Pancreas (tissue), 10 donors: ENCODE data around the gene MED15. TPM values are rescaled to one million over a fixed set of nuclear protein-coding genes. Genes with fewer than 3 reads are reported as not detected.

Experiments used
- ATAC-seq, 4 donors: fragments of 200-7000 bp; cut with Tn5 transposase; one replicate each; pipeline versions ENCODE4 v1.8.0 to v1.9.1; 2020; ENCODE audit warnings: mild to moderate bottlenecking in 4 of 4, moderate library complexity in 4 of 4
- DNase-seq, 6 donors: peaks; one replicate each; pipeline ENCODE4 v3.0.0-alpha.2; 2020
- FAIRE-seq: peaks from 2 replicates; lab custom pipeline; 2012; peaks lifted over from hg19 to GRCh38; lab: Jason Lieb, UNC
- H3K27ac ChIP-seq, 4 donors: fragments of 200-600 bp; sonication (generic); 1 replicate in 3 of 4; 2 replicates in 1 of 4; pipeline versions ENCODE4 v1.5.0 to v1.8.0; 2020
- H3K27me3 ChIP-seq, 4 donors: fragments of 200-600 bp; one replicate each; pipeline ENCODE4 v1.8.0; 2021
- H3K36me3 ChIP-seq, 3 donors: fragments of 200-600 bp; sonication (generic) in 1 of 3; one replicate each; pipeline versions ENCODE4 v1.5.0 to v1.8.0; 2020 to 2021
- H3K4me1 ChIP-seq, 3 donors: fragments of 200-600 bp; one replicate each; pipeline ENCODE4 v1.8.0; 2021
- H3K4me3 ChIP-seq, 4 donors: fragments of 200-600 bp; sonication (generic) in 2 of 4; one replicate each; pipeline versions ENCODE4 v1.5.0 to v1.8.0; 2020 to 2021
- H3K9me3 ChIP-seq, 4 donors: fragments of 200-600 bp; one replicate each; pipeline ENCODE4 v1.8.0; 2021
- WGBS, 2 donors: extraction: QIAGEN DNeasy Blood & Tissue Kit; methylation state at CpG; one replicate each; pipeline ENCODE4 v1.1.7; 2013; 5-methylcytosine and 5-hydroxymethylcytosine counted together
- intact Hi-C, 3 donors: fragments of 100-400 bp; cut with DNase I; formaldehyde crosslinking; loops; one replicate each; pipeline versions ENCODE4 v1.11.1 to v1.14.2; 2022
- polyA plus RNA-seq, 2 donors: library from polyadenylated mRNA; stranded (reverse); fragments of 200-250 nt; gene quantifications; one replicate each; pipeline ENCODE4 v1.2.3, GENCODE V29; 2013
- total RNA-seq, 6 donors: library from RNA; stranded (reverse); fragmentation: NEBNext Ultra II Directional in 4 of 6; extraction: Animal tissue kit (Norgen Biotek cat#: 25700) in 4 of 6; gene quantifications; one replicate each; pipeline versions ENCODE4 v1.2.1 to v1.2.4, GENCODE V29; 2021 to 2023
- TF ChIP-seq, protein P1 (sequence below), 4 donors: fragments of 200-600 bp; sonication (generic) in 3 of 4; IDR thresholded peaks; one replicate each; pipeline versions ENCODE4 v1.5.0 to v1.8.0; 2021; ENCODE audit warnings: antibody characterized with exemption in 4 of 4
- donor health status: healthy with polysubstance abuse.
- donor health status: DM: no; HTN: no; CAD: no; lungs with moderate emphysema.
- donor health status: DM: no; HTN: no; CAD: no.
- donor health status: control.
- donor health status: control.
- donor health status: Bipolar disorder and iron deficiency.
- donor health status: DM: yes; HTN: yes; CAD: no.
- donor health status: DM: no; HTN: no; CAD: no.
- donor health status: DM: no; HTN: no; CAD: no.
- donor health status: DM: yes; HTN: yes; CAD: no.

The MED15 gene
- total and polyA plus RNA-seq, 8 donors: 27.1 to 61.7 (median 37.0) TPM

DNA sequence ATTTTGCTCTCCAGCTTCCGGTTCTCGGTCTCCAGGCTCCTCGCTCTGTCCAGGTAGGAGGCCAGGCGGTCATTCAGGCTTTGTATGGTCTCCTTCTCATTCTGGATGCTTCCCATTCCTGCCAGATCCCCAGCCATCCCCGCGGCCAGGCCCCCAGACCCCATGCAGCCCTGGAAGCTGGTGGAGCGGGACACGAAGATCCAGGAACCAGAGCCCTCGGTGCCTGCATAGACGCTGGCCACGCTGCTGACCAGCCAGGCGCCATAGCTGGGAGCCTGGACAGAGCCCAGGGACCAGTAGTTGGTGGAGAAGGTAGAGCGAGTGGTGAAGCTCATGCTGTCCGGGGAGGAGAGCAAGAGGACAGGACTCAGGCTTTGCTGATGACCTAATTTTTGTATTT, 23.6 kb upstream of the MED15 start:
- TF ChIP-seq, protein P1, sequence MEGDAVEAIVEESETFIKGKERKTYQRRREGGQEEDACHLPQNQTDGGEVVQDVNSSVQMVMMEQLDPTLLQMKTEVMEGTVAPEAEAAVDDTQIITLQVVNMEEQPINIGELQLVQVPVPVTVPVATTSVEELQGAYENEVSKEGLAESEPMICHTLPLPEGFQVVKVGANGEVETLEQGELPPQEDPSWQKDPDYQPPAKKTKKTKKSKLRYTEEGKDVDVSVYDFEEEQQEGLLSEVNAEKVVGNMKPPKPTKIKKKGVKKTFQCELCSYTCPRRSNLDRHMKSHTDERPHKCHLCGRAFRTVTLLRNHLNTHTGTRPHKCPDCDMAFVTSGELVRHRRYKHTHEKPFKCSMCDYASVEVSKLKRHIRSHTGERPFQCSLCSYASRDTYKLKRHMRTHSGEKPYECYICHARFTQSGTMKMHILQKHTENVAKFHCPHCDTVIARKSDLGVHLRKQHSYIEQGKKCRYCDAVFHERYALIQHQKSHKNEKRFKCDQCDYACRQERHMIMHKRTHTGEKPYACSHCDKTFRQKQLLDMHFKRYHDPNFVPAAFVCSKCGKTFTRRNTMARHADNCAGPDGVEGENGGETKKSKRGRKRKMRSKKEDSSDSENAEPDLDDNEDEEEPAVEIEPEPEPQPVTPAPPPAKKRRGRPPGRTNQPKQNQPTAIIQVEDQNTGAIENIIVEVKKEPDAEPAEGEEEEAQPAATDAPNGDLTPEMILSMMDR (IDR thresholded peaks at IDR 0.05): no peak
- WGBS, 2 donors: 98% methylated on average over 14 of the region's 14 CpGs

DNA sequence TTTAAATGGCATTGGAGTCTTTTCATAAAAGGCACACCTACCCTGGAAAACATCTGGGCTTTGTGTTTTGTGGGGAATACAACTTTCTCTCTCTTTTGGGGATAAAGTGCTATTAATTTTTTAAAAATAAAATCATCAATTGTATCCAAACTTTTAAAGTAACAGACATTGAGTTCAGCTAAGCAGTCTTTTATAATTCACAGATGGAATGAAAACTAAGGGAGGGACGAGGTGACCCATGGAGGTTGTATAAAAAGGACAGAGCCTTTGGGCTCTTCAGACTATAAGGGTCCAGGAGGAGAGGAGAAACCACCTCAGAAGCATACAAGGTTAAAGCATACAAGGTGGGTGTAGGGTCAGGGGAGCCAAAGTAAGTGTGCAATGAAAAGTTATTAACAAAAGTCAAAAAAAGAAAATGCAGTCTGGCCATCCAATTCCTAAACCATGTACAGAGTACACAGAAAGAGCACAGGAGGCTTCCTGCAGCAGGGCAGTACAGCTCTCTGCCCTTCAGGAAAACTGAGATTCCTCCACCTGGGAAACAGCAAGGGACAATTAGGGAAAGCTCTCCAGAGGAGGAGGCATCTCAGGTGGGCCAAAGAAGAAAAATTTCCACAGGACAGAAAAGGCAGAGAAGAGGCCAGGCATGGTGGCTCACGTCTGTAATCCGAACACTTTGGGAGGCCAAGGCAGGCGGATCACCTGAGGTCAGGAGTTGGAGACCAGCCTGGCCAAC, 22.3 kb upstream of the MED15 start:
- ATAC-seq (no peak), DNase-seq (no peak), FAIRE-seq (no peak)
- 92 to 94% methylated on average over 4 of the region's 4 CpGs for WGBS, 2 donors
- intact Hi-C loops: no loop called here
- H3K36me3 ChIP-seq: no peaks in the 10 kb centered on the region
- H3K4me3 ChIP-seq: no peak overlapping the region
- H3K9me3 ChIP-seq: no peaks in the 10 kb centered on the region
- H3K4me1 ChIP-seq: no peaks in the 10 kb centered on the region
- no peaks in the 10 kb centered on the region for H3K27me3 ChIP-seq
- TF ChIP-seq, protein P1 (IDR thresholded peaks at IDR 0.05): no peak
- H3K27ac ChIP-seq: no peak overlapping the region

More for the DNA sequence above, 23.6 kb upstream of the MED15 start:
- H3K36me3 ChIP-seq: no peaks in the 10 kb centered on the region
- no peak for ATAC-seq
- H3K4me1 ChIP-seq: no peaks in the 10 kb centered on the region
- FAIRE-seq: no peak
- no peak overlapping the region for H3K4me3 ChIP-seq
- no peak for DNase-seq
- no peaks in the 10 kb centered on the region for H3K9me3 ChIP-seq
- intact Hi-C loops: no loop called here
- no peaks in the 10 kb centered on the region for H3K27me3 ChIP-seq
- H3K27ac ChIP-seq: no peak overlapping the region

DNA sequence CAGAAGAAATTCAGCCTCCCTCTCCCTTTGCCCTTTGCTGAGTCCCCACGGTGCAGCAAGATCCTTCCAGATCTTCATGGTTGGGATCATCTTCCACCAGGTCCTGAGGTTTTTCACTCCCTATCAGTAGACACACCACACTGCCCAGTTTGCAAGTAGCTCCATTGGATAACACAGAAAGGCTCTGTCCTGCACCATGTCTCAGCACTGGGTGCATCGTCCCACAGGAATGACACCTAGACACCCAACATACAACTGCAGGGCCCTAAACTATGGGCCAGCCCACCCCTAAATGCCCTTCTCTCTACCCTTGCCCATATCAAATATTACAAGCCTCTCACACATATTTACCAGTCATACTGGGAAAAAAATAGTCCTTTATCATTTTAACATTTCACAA, 21.2 kb upstream of the MED15 start:
- whole genome bisulfite sequencing, 2 donors: 91 to 92% methylated on average over 2 of the region's 2 CpGs
- no peaks in the 10 kb centered on the region for H3K9me3 ChIP-seq
- FAIRE-seq: no peak

DNA sequence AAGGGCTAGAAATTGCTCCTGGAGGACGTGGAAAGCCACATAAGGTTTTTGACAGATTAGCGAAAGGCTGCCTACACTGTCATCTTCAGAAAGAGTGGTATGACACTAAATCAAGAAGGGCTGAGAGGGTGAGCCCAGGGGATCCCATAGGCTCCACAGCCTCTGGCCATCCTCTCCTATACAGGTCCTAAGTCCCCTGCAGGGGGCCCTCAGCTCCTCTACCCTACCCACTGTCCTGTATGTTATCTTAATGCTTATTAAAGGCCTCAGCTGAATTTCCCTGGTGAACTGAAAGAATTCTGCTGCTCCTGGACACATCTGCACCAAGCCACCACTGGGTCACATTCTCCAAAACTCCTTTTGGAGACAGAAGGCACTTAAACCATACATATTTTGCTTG, 19.7 kb upstream of the MED15 start:
- H3K4me3 ChIP-seq: no peak overlapping the region
- TF ChIP-seq, protein P1 (IDR thresholded peaks at IDR 0.05): no peak
- ATAC-seq (no peak), FAIRE-seq (no peak), DNase-seq (no peak)
- no peaks in the 10 kb centered on the region for H3K4me1 ChIP-seq
- WGBS, 2 donors: 95% methylated on average over 2 of the region's 2 CpGs
- H3K27me3 ChIP-seq: no peaks in the 10 kb centered on the region
- H3K27ac ChIP-seq: no peak overlapping the region
- H3K9me3 ChIP-seq: no peaks in the 10 kb centered on the region
- intact Hi-C loops: no loop called here
- no peaks in the 10 kb centered on the region for H3K36me3 ChIP-seq

More for the DNA sequence above, 21.2 kb upstream of the MED15 start:
- Histone ChIP-seq H3K36me3 (no peaks in the 10 kb centered on the region), H3K4me3 (no peak overlapping the region), H3K4me1 (no peaks in the 10 kb centered on the region), H3K27me3 (no peaks in the 10 kb centered on the region), H3K27ac (no peak overlapping the region)
- DNase-seq: no peak
- TF ChIP-seq, protein P1 (IDR thresholded peaks at IDR 0.05): no peak
- intact Hi-C loops: no loop called here
- no peak for ATAC-seq

DNA sequence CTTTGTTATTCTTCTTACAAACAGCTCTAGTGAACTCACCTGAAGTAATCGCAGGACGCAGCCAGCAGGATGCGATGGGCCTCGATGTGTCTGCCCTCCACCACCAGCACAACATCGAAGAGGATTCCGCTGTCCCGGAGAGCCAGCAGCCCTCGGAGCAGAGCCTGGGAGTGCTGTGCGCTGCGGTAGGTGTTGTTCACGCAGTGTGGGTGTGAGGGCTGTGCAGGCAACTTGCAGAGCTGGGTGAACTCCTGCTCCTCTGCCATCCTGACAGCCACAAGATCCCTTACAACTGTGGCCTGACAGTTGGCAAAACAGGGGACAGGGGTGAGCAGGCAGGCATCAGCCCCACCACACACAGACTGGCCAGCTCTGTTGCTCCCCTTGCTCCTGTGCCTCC, 18.5 kb upstream of the MED15 start:
- Histone ChIP-seq H3K4me3 (no peak overlapping the region), H3K9me3 (no peaks in the 10 kb centered on the region), H3K36me3 (no peaks in the 10 kb centered on the region), H3K27ac (no peak overlapping the region), H3K27me3 (no peaks in the 10 kb centered on the region), H3K4me1 (no peaks in the 10 kb centered on the region)
- 86 to 92% methylated on average over 11 of the region's 11 CpGs for WGBS, 2 donors
- no peak for ATAC-seq
- intact Hi-C loops: no loop called here
- TF ChIP-seq, protein P1 (IDR thresholded peaks at IDR 0.05): no peak
- DNase-seq: no peak
- no peak for FAIRE-seq
